Smooth muscle cell (in vitro differentiated cells): Measurements from ENCODE around the gene MCF2L. TPM values are rescaled to one million over a fixed set of nuclear protein-coding genes. Genes with fewer than 3 reads are reported as not detected.

Experiments
- DNase-seq: peaks from one replicate; lab custom pipeline; 2025; ENCODE audit not compliant: unreplicated experiment; lab: John Stamatoyannopoulos, UW
- H2AFZ ChIP-seq: fragments of 200-600 bp; sonication (generic); 2 replicates; pipeline ENCODE4 v1.6.0; 2016; ENCODE audit warnings: antibody characterized with exemption, low read depth, mild to moderate bottlenecking
- H3F3A ChIP-seq: fragments of 200-600 bp; sonication (generic); 2 replicates; pipeline ENCODE4 v1.6.0; 2017; ENCODE audit warnings: antibody characterized with exemption, low read depth
- H3K27ac ChIP-seq: fragments of 200-600 bp; sonication (generic); 2 replicates; pipeline ENCODE4 v1.5.1; 2016; ENCODE audit warnings: low read depth, mild to moderate bottlenecking
- H3K27me3 ChIP-seq: fragments of 200-600 bp; sonication (generic); 2 replicates; pipeline ENCODE4 v1.6.1; 2016; ENCODE audit warnings: low read depth, mild to moderate bottlenecking
- H3K36me3 ChIP-seq: fragments of 200-600 bp; sonication (generic); 2 replicates; pipeline ENCODE4 v1.5.1; 2016; ENCODE audit warnings: low read depth
- H3K4me1 ChIP-seq: fragments of 200-600 bp; sonication (generic); 2 replicates; pipeline ENCODE4 v1.5.1; 2016; ENCODE audit warnings: low read depth
- H3K4me2 ChIP-seq: fragments of 200-600 bp; sonication (generic); 2 replicates; pipeline ENCODE4 v1.6.0; 2016; ENCODE audit warnings: mild to moderate bottlenecking
- H3K4me3 ChIP-seq: fragments of 200-600 bp; sonication (generic); 2 replicates; pipeline ENCODE4 v1.5.1; 2016; ENCODE audit warnings: mild to moderate bottlenecking
- H3K79me2 ChIP-seq: fragments of 200-600 bp; sonication (generic); 2 replicates; pipeline ENCODE4 v1.6.0; 2016; ENCODE audit warnings: low read depth, mild to moderate bottlenecking
- H3K9ac ChIP-seq: fragments of 200-600 bp; sonication (generic); 2 replicates; pipeline ENCODE4 v1.6.0; 2016; ENCODE audit warnings: low read depth
- H3K9me3 ChIP-seq: fragments of 200-600 bp; sonication (generic); replicated peaks from 2 replicates; pipeline ENCODE4 v1.5.1; 2016; ENCODE audit warnings: low read depth
- H4K20me1 ChIP-seq: fragments of 200-600 bp; sonication (generic); 2 replicates; pipeline ENCODE4 v1.6.0; 2016; ENCODE audit warnings: low read depth
- WGBS: methylation state at CpG from one replicate; pipeline ENCODE4 v1.1.7; 2016; ENCODE audit warnings: low lambda C conversion rate; 5-methylcytosine and 5-hydroxymethylcytosine counted together
- polyA plus RNA-seq: library from polyadenylated mRNA; unstranded; fragments of >200 nt; fragmentation: Nextera tagmentation; extraction: Ambion mirVana; gene quantifications from 2 replicates; pipeline ENCODE4 v1.2.1, GENCODE V29; 2016
- total RNA-seq: library from RNA; depleted of rRNA; stranded (reverse); fragments of >200 nt; gene quantifications from 2 replicates; pipeline ENCODE4 v1.2.3, GENCODE V29; 2014
- TF ChIP-seq, protein P1 (sequence below): fragments of 200-600 bp; sonication (generic); IDR thresholded peaks from 2 replicates; pipeline ENCODE4 v1.5.1; 2017; ENCODE audit warnings: borderline replicate concordance, mild to moderate bottlenecking, antibody characterized with exemption; ENCODE audit not compliant: insufficient read depth, poor library complexity, severe bottlenecking

MCF2L gene
- total and polyA plus RNA-seq, 2 experiments from 2014 or later = 0.54 to 7.6 TPM

DNA sequence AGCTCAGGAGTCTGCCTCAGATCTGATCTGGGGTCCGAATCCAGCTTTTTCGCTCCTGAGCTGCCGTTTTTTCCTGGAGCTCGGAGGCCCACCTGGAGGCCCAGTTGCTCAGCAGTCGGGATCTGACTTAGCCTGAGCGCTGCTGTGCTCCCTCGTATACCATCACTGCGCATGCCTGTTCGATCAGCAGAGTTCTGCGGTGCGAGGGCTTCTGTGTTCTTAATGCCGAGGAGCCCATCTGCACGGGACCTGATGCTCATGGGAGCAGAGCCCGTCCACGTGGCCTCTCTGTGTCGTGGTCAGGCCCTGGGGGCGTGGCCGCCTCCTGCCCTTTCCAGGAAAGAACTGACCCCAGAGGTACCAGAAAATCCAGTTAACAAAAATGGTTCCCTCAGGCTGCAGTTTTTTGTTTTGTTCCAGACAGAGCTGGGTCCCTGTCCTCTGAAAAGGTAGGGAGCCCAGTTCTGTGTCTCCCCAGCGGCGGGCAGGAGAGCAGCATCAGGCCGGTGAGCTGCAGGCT is 57.4 kb downstream of the MCF2L start:
- Histone ChIP-seq H3F3A (no peaks in the 10 kb centered on the region), H2AFZ (no peak overlapping the region), H3K4me3 (no peak overlapping the region), H4K20me1 (no peaks in the 10 kb centered on the region), H3K79me2 (no peaks in the 10 kb centered on the region), H3K27me3 (no peaks in the 10 kb centered on the region), H3K9me3 (no peaks in the 10 kb centered on the region), H3K27ac (no peak overlapping the region), H3K4me1 (peaks cover 20% of the 10 kb centered on the region), H3K36me3 (no peaks in the 10 kb centered on the region), H3K9ac (no peak overlapping the region), H3K4me2 (no peak overlapping the region)
- DNase-seq = no peak
- TF ChIP-seq, protein P1, sequence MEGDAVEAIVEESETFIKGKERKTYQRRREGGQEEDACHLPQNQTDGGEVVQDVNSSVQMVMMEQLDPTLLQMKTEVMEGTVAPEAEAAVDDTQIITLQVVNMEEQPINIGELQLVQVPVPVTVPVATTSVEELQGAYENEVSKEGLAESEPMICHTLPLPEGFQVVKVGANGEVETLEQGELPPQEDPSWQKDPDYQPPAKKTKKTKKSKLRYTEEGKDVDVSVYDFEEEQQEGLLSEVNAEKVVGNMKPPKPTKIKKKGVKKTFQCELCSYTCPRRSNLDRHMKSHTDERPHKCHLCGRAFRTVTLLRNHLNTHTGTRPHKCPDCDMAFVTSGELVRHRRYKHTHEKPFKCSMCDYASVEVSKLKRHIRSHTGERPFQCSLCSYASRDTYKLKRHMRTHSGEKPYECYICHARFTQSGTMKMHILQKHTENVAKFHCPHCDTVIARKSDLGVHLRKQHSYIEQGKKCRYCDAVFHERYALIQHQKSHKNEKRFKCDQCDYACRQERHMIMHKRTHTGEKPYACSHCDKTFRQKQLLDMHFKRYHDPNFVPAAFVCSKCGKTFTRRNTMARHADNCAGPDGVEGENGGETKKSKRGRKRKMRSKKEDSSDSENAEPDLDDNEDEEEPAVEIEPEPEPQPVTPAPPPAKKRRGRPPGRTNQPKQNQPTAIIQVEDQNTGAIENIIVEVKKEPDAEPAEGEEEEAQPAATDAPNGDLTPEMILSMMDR = no peak
- WGBS = 91% methylated on average over 21 of the region's 21 CpGs

DNA sequence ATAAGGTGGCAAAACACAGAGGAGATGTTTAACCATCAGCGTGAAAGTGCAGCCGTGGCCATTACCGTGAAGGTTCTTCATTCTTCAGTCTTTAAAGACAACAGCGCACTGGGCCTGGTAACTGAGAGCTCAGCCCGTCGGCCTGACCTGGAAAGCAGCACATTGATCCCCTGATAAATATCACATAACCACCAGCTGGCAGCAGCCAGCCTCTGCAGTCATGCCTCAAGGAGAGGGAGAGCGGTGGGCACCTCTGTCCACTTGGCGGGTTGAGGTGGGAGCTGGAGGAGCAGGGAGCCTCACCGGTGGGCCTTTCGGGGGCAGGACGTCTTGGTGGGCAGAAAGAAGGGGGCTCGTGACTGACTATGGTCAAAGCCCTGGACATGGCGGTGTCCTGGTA is 58.1 kb downstream of the MCF2L start:
- Histone ChIP-seq H3K9me3 (no peaks in the 10 kb centered on the region), H3K27me3 (no peaks in the 10 kb centered on the region), H3K27ac (no peak overlapping the region), H3K79me2 (no peaks in the 10 kb centered on the region), H4K20me1 (no peaks in the 10 kb centered on the region), H3K4me1 (peaks cover 20% of the 10 kb centered on the region), H3K36me3 (no peaks in the 10 kb centered on the region), H3F3A (no peaks in the 10 kb centered on the region), H3K9ac (no peak overlapping the region), H3K4me3 (no peak overlapping the region), H2AFZ (no peak overlapping the region), H3K4me2 (no peak overlapping the region)
- 92% methylated on average over 13 of the region's 13 CpGs for WGBS
- TF ChIP-seq, protein P1 = no peak
- DNase-seq = no peak

DNA sequence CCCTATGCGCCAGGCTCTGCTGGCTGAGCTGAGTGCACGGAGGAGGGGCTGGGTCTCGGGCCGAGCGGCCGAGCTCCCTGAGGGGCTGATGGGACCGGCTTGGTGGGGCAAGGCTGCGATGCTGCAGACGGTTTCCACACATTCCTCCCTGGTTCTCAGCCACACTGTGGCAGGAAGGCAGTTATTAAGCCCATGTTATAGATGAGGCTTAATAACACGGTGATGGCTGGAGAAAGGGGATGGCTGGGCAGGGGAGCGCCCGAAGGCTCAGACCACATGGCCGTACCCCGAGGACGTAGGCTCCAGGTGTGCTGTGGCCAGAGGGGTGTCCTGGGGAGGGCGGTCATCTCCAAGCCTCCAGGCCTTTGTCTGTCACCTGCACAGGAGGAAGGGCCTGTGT is 58.6 kb downstream of the MCF2L start:
- WGBS = 93% methylated on average over 16 of the region's 16 CpGs
- Histone ChIP-seq H4K20me1 (no peaks in the 10 kb centered on the region), H3F3A (no peaks in the 10 kb centered on the region), H3K36me3 (no peaks in the 10 kb centered on the region), H3K4me3 (no peak overlapping the region), H2AFZ (no peak overlapping the region), H3K4me2 (no peak overlapping the region), H3K4me1 (peaks cover 15% of the 10 kb centered on the region), H3K9ac (no peak overlapping the region), H3K27ac (no peak overlapping the region), H3K79me2 (no peaks in the 10 kb centered on the region), H3K27me3 (no peaks in the 10 kb centered on the region), H3K9me3 (no peaks in the 10 kb centered on the region)
- TF ChIP-seq, protein P1 = no peak
- DNase-seq = no peak

DNA sequence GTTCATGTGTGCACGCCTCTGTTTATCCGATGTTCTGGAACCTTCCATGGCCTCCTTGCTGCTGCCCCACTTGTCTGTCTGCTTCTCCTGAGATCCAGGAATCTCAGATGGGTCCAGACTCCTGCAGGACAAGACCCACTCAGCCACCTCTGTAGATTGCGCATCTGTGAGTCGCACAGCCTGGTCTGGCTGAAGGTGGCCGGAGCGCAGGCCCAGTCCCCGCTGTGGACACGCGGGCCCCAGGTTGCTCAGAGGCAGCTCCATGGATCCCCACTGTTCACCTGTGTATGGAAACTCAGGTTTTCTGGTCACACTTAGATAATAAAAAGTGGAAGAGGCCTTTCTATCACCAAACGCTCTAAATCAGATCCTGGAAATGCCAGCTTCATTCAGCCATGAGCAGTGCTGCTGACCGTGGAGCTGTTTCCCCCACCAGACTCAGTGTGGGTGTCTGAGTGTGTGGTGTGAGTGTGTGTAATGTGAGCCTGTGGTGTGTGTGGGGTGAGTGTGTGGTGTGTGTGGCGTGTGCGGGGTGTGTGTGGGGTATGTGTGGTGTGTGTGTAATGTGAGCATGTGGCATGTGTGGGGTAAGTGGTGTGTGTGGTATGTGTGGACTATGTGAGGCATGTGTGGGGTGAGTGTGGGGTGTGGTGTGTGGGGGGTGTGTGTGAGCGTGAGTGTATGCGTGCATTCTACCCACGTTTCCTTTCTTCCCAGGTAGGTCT is 59.5 kb downstream of the MCF2L start:
- Histone ChIP-seq H3K36me3 (no peaks in the 10 kb centered on the region), H2AFZ (no peak overlapping the region), H3K79me2 (no peaks in the 10 kb centered on the region), H3K9me3 (no peaks in the 10 kb centered on the region), H3K27ac (no peak overlapping the region), H3K4me3 (no peak overlapping the region), H3K4me2 (no peak overlapping the region), H3K4me1 (peaks cover 6% of the 10 kb centered on the region), H3K27me3 (no peaks in the 10 kb centered on the region), H4K20me1 (no peaks in the 10 kb centered on the region), H3K9ac (no peak overlapping the region), H3F3A (no peaks in the 10 kb centered on the region)
- DNase-seq = no peak
- 91% methylated on average over 13 of the region's 16 CpGs for WGBS
- TF ChIP-seq, protein P1 = no peak
